Neural crest cell (in vitro differentiated cells): ENCODE results near the gene MTCH1. TPM values are rescaled to one million over a fixed set of nuclear protein-coding genes. Genes with fewer than 3 reads are reported as not detected.

Experiments
- DNase-seq: peaks from one replicate; pipeline ENCODE4 v3.0.0; 2021; ENCODE audit warnings: low read depth, mixed read lengths, low spot score
- H3K27ac Mint-ChIP-seq: one replicate; pipeline ENCODE4 v1.8.0; 2021; ENCODE audit warnings: mild to moderate bottlenecking, mixed read lengths; ENCODE audit not compliant: unreplicated experiment
- H3K27me3 Mint-ChIP-seq: 2 replicates; pipeline ENCODE4 v1.8.0; 2021; ENCODE audit warnings: low read depth, mild to moderate bottlenecking, mixed read lengths
- H3K36me3 Mint-ChIP-seq: 2 replicates; pipeline ENCODE4 v1.8.0; 2021; ENCODE audit warnings: low read depth, mild to moderate bottlenecking, mixed read lengths
- H3K4me1 Mint-ChIP-seq: 2 replicates; pipeline ENCODE4 v1.8.0; 2021; ENCODE audit warnings: mixed read lengths
- H3K4me3 Mint-ChIP-seq: one replicate; pipeline ENCODE4 v1.8.0; 2021; ENCODE audit warnings: mild to moderate bottlenecking, mixed read lengths
- H3K9me3 Mint-ChIP-seq: 2 replicates; pipeline ENCODE4 v1.8.0; 2021; ENCODE audit warnings: mixed read lengths
- total RNA-seq: library from RNA; stranded (reverse); gene quantifications from 2 replicates; pipeline ENCODE4 v1.2.1, GENCODE V29; 2021
- TF ChIP-seq, protein P1 (sequence below): fragments of 200-600 bp; sonication (generic); conservative IDR thresholded peaks from 2 replicates; pipeline ENCODE4 v1.5.0; 2021; ENCODE audit warnings: antibody characterized with exemption, mild to moderate bottlenecking

The MTCH1 gene
- total RNA-seq, 1 donor from 2014 or later = 193 TPM

DNA sequence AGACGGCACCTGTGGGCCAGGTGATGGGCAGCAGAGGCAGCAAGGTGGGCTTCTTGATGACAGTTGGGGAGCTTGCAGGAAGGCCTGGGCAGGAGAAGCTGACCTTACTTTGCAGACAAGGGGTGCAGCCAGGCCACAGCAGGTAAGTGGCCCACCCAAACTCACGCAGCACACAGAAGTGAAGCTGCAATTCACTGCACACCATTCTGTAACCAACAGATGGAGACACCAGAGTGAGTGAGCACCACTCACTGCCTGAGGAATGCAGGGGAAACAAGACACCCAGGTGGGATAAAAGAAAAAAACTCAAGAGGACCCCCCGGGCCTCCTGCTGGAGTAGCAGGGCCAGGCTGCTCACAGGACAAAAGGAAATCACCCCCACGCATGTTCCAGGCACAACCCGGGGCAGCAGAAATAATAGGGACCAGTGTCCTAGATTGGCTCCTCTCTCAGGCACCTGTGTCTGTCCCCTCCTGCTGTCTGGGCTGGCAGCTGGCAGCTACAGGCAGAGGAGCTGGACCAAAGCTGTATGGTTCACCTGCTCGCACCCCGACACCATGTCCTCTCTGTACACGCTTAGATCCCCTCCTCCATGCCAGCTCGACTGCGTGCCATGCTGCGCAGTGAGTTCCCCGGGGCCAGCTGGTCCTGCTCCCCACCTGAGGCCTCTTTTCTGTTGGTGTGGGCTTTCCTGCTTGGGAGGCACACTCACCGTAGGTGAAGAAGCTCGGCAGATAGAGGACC is 4.9 kb downstream of the MTCH1 start:
- H3K27ac Mint-ChIP-seq = no peak overlapping the region
- no peak for DNase-seq
- H3K27me3 Mint-ChIP-seq = no peaks in the 10 kb centered on the region
- peaks cover 12% of the 10 kb centered on the region for H3K4me1 Mint-ChIP-seq
- H3K9me3 Mint-ChIP-seq = no peaks in the 10 kb centered on the region
- TF ChIP-seq, protein P1, sequence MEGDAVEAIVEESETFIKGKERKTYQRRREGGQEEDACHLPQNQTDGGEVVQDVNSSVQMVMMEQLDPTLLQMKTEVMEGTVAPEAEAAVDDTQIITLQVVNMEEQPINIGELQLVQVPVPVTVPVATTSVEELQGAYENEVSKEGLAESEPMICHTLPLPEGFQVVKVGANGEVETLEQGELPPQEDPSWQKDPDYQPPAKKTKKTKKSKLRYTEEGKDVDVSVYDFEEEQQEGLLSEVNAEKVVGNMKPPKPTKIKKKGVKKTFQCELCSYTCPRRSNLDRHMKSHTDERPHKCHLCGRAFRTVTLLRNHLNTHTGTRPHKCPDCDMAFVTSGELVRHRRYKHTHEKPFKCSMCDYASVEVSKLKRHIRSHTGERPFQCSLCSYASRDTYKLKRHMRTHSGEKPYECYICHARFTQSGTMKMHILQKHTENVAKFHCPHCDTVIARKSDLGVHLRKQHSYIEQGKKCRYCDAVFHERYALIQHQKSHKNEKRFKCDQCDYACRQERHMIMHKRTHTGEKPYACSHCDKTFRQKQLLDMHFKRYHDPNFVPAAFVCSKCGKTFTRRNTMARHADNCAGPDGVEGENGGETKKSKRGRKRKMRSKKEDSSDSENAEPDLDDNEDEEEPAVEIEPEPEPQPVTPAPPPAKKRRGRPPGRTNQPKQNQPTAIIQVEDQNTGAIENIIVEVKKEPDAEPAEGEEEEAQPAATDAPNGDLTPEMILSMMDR = no peak
- peaks cover 4% of the 10 kb centered on the region for H3K36me3 Mint-ChIP-seq
- peak overlapping the region; percentile 5 for H3K4me3 Mint-ChIP-seq

DNA sequence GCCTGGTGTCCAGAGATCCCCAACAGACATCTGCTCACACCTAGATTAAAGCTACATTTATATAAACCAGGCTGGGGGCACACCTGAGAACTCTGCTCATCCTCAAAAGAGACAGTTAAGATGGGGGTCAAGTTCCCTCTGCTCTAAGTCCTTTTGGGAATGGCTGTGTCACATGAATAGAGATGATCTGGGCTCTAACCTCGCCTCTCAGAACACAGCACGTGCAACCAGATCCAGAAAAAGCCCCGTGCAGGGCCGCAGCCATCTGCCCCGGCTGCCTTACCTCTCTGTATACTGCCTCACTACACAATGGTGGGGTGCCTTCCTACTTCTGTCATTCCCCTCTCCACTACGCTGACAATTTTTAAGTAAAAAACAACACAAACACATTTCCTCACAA is 5.9 kb downstream of the MTCH1 start:
- Mint-ChIP-seq H3K4me3 (peak overlapping the region; percentile 8), H3K4me1 (peaks cover 12% of the 10 kb centered on the region), H3K27me3 (no peaks in the 10 kb centered on the region), H3K36me3 (peaks cover 7% of the 10 kb centered on the region), H3K9me3 (no peaks in the 10 kb centered on the region), H3K27ac (no peak overlapping the region)
- DNase-seq = no peak
- TF ChIP-seq, protein P1 = no peak

DNA sequence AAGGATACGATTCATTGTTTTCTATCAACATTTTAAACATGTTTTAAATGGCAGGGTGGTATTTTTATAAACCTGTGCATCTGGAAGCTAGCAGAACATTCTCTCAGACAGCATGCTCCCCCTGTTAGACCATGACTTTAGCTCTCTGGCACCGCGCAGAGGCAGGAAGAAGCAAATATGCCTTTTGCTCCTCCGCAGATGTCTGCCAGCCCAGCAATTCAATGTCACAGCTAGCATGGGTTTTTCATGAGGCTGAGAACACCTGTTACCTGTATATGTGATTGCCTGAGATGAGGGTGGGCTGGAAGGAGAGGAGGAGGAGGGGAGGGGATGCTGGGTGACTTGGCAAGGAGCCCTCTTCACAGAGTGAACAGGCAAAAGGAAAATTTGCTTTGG is 6.7 kb downstream of the MTCH1 start:
- H3K4me1 Mint-ChIP-seq = peaks cover 12% of the 10 kb centered on the region
- H3K9me3 Mint-ChIP-seq = no peaks in the 10 kb centered on the region
- H3K27ac Mint-ChIP-seq = no peak overlapping the region
- no peaks in the 10 kb centered on the region for H3K27me3 Mint-ChIP-seq
- no peak for DNase-seq
- H3K36me3 Mint-ChIP-seq = peaks cover 7% of the 10 kb centered on the region
- TF ChIP-seq, protein P1 = peak; percentile 47
- peak overlapping the region; percentile 61 for H3K4me3 Mint-ChIP-seq

DNA sequence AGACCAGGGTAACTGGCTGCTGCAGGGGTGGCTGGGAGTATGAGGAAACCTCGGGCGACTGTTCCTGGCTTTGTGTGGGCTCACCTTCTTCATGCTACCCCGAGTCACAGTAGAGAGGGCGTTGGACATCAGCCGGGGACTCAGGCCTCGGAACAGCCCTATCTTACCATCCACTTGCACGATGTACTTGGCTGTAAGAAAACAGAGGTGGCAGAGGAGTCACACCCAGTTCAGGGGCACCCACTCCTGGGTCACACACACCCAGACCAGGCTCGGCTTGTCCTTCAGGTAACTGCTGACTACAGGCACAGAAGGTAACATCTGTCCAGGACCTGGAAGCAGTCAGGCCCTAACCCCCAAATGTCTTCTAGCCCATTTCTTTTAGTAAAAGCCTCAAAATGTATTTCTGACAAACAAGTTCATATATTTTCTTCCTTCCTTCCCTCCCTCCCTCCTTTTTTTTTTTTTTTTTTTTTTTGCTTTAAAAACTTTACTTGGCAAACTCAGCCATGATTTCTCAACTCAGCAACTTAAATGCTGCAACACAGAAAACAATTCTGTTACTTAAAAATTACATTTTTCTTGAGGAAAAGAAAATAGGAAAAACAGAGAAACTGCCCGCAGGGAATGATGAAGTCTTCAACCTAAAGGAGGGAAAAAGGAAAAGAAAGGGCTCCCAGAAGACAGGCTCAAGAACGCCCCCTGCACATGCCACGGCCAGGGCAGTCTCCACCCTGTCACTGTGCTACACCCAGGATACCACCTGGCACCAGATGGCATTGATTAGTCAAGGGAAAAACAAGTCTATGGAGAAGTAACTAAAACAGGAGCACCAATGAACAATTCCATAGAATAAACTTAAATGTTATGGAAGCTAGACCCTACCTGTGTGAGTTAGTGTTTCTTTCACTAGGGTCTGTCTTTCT is 7.3 kb downstream of the MTCH1 start:
- H3K4me3 Mint-ChIP-seq = peak overlapping the region; percentile 61
- DNase-seq = no peak

DNA sequence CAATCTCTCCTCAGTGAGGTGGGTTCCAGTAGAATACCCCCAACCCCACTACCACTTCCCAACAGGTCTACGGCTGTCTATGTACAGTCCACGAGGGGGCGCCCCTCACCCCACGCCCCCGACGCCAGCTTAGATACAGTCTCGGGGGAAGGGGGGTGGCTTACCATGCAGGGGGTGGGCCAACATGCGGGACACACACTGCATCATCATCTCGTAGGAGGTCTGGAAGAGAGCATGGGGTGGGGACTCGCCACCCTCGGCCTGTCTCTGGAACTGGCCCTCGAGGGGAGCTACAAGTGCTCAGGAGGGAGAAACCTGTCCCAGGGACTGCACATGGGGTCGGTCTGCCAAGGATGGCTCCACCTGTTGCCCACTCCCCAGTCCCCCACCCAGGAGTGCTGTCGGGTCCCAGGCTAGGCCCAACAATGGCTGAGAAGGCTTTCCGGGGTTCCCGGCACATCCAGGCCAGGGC is 8.5 kb downstream of the MTCH1 start:
- Mint-ChIP-seq H3K27me3 (no peaks in the 10 kb centered on the region), H3K9me3 (no peaks in the 10 kb centered on the region), H3K4me1 (peaks cover 12% of the 10 kb centered on the region), H3K36me3 (peaks cover 7% of the 10 kb centered on the region), H3K27ac (no peak overlapping the region), H3K4me3 (no peak overlapping the region)
- TF ChIP-seq, protein P1 = peak; percentile 42
- no peak for DNase-seq

More for the DNA sequence above, 7.3 kb downstream of the MTCH1 start:
- Mint-ChIP-seq H3K27me3 (no peaks in the 10 kb centered on the region), H3K27ac (no peak overlapping the region), H3K4me1 (peaks cover 12% of the 10 kb centered on the region), H3K36me3 (peaks cover 7% of the 10 kb centered on the region), H3K9me3 (no peaks in the 10 kb centered on the region)
- TF ChIP-seq, protein P1 = no peak
